ENCODE data around the gene PDK1.
"Not testable (repeated sequence)": the region's sequence is repeated elsewhere in the genome, so short reads cannot be mapped to it uniquely, and the experiment has no call there.

Gene PDK1

DNA sequence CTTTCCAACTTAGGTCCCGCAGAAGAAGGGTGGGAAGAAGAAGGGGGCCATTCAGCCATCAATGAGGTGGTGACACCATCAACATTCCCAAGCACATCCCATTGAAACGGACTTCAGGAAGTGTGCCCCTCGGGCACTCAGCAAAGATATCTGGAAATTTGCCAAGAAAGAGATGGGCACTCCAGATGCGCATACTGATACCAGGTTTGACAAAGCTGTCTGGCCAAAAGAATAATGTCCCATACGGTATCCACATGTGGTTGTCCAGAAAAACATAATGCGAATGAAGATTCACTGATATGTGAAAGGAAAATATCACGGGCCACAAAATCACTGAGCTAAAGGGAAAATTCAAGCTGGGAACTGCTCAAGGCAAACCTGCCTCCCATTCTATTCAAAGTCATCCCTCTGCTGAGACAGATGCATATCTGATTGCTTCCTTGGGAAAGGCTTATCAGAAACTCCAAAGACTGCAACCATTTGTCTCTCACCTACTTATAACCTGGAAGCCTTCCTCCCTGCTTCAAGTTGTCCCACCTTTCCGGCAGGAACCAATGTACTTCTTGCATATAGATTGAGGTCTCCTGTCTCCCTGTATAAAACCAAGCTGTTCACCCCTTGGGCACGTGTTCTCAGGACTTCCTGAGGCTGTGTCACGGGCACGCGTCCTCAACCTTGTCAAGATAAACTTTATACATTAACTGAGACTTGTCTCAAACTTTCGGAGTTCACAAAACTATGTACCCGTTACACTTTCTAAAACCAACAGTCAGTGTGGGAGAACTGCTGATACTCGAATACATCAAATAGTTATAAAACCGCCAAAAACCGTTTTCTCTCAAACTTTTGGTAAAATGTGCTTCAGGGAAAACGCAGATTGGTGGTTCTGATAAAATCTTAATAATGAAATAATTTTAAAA lies 1.3 kb upstream of the PDK1 start:
- DNase-seq: no peak

DNA sequence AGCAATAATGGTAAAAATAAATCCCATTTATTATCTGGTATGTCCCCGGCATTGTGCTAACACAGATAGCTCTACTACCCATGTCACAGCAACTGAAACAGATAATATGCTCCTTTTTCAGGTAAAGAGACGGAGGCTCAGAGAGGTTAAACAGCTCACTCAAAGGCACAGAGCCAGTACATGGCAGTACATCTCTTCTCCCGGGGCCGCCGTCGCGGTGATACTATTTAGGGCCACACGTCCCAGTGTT lies 693 bp upstream of the PDK1 start:
- no peak for DNase-seq

- peak; percentile 44 for DNase-seq
Measured at GRCh38 chr2:172556284-172557033, 569 bp downstream of the PDK1 start.

DNA sequence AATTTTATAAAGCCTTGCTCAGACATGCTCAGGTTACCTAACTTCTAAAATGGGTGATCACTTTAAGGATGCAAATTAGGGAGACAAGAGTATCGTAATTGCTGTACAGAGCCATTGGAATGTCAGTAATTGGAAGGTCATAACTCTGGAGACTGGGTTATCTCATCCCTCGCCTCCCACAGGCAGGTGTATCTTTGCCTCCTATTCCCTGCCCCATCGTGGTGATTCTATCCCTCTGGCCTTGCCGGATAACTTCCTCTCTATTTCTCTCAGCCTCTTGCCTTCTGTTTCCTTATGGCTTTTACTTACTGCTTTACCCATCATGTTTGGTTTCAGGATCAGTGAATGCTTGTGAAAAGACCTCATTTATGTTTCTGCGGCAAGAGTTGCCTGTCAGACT lies 2.5 kb downstream of the PDK1 start:
- DNase-seq: no peak

GRCh38 chr2:172560721-172561120 lies 4.8 kb downstream of the PDK1 start:
- DNase-seq: no peak

GRCh38 chr2:172561270-172561669 lies 5.4 kb downstream of the PDK1 start:
- no peak for DNase-seq

GRCh38 chr2:172562298-172562697 lies 6.4 kb downstream of the PDK1 start:
- DNase-seq: no peak

GRCh38 chr2:172564376-172564775 lies 8.5 kb downstream of the PDK1 start:
- DNase-seq: no peak

GRCh38 chr2:172571245-172571644 lies 15.4 kb downstream of the PDK1 start:
- DNase-seq: no peak

- no peak for DNase-seq
Measured at GRCh38 chr2:172572981-172573380, 17.1 kb downstream of the PDK1 start.

GRCh38 chr2:172574965-172575364 lies 19.1 kb downstream of the PDK1 start:
- DNase-seq: no peak

GRCh38 chr2:172578054-172578453 lies 22.2 kb downstream of the PDK1 start:
- no peak for DNase-seq

- no peak for DNase-seq
Measured at GRCh38 chr2:172578860-172579512, 23.1 kb downstream of the PDK1 start.

DNA sequence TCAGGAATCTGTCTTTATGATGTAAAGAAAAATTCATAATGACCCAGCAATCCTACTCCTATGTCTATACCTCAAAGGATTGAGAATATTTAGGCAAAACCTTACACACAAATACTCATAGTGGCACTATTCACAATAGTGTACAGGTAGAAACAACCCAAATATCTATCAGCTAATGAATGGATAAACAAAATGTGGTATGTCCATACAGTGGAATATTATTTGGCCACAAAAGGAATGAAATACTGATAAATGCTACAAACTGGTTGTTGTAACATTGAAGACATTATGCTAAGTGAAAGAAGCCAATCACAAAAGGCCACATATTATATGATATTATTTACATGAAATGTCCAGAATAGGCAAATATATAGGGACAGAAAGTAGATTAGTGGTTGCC lies 24.7 kb downstream of the PDK1 start:
- no peak for DNase-seq

DNA sequence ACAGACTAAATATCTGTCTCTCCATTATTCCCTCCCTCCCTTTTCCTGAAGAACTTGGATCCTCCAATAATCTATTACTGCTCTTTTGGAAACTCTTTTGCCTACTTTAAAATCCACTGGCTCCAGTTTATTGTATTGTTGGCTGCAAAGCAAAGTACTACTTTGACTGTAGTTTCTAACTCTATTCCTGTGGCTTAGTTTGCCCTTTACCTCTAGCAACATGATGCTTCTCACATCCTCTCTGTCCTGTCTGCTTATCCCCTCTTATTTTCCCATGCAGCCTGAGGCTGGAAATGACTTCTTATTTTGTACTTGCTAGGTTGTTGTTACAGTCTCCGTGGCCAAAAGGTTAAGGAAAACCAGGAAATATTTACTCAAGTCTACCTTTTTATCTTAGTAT lies 26.8 kb downstream of the PDK1 start:
- DNase-seq: no peak

DNA sequence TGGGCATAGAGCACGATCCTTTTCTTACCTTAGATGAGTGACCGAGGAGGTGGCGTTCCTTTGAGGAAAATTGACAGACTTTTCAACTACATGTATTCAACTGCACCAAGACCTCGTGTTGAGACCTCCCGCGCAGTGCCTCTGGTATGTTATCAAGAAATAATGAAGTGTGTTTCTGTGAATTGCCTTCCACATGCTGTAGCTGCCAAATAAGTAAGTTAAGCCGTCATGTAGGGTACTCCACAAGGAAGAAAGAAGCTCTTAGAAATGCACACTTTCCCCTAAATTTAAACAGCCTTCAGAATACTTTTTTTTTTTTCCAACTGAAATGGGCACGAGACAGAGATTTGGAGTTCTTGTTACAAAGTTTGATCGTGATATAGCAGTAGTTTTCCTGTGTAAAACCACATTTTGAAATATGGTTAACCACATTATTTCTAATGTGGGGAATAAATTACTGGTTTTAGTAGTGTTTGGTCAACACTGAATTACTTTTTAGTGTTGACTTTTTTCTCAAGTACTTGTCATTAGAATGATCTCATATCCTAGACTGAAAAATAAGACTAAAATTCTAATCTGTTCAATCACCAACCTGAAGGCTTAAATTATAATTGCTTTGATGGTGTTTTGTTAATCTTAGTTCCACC lies 30.5 kb downstream of the PDK1 start:
- DNase-seq: no peak

DNA sequence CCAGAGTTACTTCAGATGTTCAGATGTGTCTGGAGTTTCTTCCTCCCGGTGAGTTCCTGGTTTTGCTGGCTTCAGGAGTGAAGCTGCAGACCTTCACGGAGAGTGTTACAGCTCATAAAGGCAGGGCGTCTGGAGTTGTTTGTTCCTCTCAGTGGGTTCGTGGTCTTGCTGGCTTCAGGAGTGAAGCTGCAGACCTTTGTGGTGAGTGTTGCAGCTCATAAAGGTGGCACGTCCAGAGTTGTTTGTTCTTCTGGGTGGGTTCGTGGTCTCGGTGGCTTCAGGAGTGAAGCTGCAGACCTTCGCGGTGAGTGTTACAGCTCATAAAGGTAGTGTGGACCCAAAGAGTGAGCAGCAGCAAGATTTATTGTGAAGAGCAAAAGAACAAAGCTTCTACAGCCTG lies 31.3 kb downstream of the PDK1 start:
- not testable (repeated sequence) for DNase-seq

DNA sequence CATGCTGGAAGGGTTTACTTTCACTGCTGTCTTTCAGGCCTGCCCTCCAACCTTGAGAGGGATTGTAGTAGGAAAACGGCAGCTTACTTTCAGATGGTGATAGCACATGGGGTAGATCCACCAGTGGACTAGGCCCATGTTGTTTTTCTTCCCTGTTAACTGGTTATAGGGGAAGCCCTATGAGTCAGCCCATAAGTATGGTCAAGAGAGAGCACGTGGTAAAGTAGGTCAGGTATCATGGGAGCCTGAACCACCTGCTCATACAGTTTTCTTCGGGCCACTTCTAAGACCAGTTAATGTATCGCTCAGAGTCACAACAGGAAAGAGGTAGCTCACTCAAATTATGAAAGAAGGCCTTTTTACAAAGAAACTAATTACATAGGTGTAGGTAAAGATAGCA lies 33.0 kb downstream of the PDK1 start:
- DNase-seq: no peak

DNA sequence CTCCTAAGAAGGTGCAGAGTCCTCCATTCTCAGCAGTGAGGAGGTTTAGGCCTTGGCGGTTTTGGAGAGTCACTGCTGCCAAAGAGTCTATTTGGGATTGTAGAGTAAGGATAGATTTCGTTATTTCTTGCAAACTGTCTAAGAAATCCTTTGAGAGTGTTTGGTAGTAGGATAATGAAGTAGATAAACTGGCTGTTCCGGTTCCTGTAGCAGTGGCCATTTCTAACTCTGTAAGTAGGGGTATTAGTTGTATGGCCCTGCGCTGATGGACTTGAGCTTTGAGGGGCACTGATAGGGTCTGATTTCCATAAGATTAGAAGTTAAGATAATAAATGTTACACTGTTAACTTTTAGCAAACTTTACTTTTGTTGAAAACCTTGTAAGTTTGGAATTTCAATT lies 35.5 kb downstream of the PDK1 start:
- DNase-seq: not testable (repeated sequence)

GRCh38 chr2:172592190-172592589 lies 36.3 kb downstream of the PDK1 start:
- DNase-seq: not testable (repeated sequence)

GRCh38 chr2:172596776-172597175 lies 40.9 kb downstream of the PDK1 start:
- DNase-seq: no peak

- DNase-seq: no peak
Measured at GRCh38 chr2:172597176-172597842, 41.4 kb downstream of the PDK1 start.

DNA sequence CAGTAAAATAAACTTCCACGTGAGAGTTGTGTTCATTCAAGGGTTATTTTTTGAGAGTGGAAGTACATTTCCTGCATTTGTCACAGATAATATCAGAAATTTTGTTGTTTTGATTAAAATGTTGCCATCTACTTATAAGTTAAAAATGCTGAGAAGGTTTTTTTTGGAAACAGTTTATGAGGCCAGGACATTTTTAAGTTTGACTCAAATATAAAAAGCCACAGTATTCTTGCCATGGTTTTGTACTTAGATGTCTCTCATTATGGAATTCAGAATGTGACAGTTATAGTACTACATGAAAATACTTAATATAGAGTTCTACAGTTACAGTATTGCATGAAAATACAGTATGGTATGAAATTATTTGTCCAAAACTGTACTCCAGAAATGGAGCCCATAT lies 44.1 kb downstream of the PDK1 start:
- DNase-seq: no peak
